B cell (primary cell): ENCODE measurements around the gene PDK3. TPM values are rescaled to one million over a fixed set of nuclear protein-coding genes. Genes with fewer than 3 reads are reported as not detected.
A peak's percentile ranks its signal among the peaks of the same experiment; 100 is the strongest.

Experiments used
- ATAC-seq: fragments of 200-7000 bp; cut with Tn5 transposase; one replicate; pipeline ENCODE4 v1.10.0; 2021; ENCODE audit warnings: low read depth, mild to moderate bottlenecking, moderate number of reproducible peaks, moderate library complexity
- CTCF ChIA-PET: fragments of 350-600 bp; sonication (Branson Sonifier 250); formaldehyde crosslinking; loops from one replicate; lab custom pipeline; 2021; ENCODE audit warnings: antibody characterized with exemption, inconsistent platforms; lab: Charles Lee
- POLR2A ChIA-PET: fragments of 350-600 bp; sonication (Branson Sonifier 250); formaldehyde crosslinking; loops from one replicate; lab custom pipeline; 2021; ENCODE audit warnings: antibody characterized with exemption; lab: Charles Lee
- DNase-seq: peaks from one replicate; pipeline ENCODE4 v3.0.0; 2013
- H2AFZ ChIP-seq: 2 replicates; pipeline ENCODE4 v1.6.1; 2012; ENCODE audit warnings: mild to moderate bottlenecking, low read depth, low read length; ENCODE audit not compliant: insufficient read depth, poor library complexity, severe bottlenecking
- H3K27ac ChIP-seq, 2 donors: 1 replicate in 1 of 2; 2 replicates in 1 of 2; pipeline ENCODE4 v1.5.1; 2012 to 2013; ENCODE audit warnings: low read length in 2 of 2, mild to moderate bottlenecking in 2 of 2, moderate library complexity in 1 of 2
- H3K27me3 ChIP-seq, 4 experiments: fragments of 200-600 bp in 1 of 4; sonication (generic) in 1 of 4; replicated peaks in 1 of 4; 1 replicate in 2 of 4; 2 replicates in 2 of 4; pipeline versions ENCODE4 v1.6.1 to v1.7.0; 2013 to 2016; ENCODE audit warnings: low read length in 3 of 4, mild to moderate bottlenecking in 2 of 4, mixed read lengths in 1 of 4, moderate library complexity in 1 of 4; ENCODE audit not compliant: insufficient read depth in 4 of 4, control insufficient read depth in 3 of 4; ENCODE audit errors: control extremely low read depth in 1 of 4
- H3K36me3 ChIP-seq, 2 experiments: replicated peaks in 1 of 2; 1 replicate in 1 of 2; 2 replicates in 1 of 2; pipeline versions ENCODE4 v1.6.1 to v1.7.1; 2013; ENCODE audit warnings: low read length in 1 of 2; ENCODE audit not compliant: insufficient read depth in 2 of 2, control insufficient read depth in 1 of 2; ENCODE audit errors: control extremely low read depth in 1 of 2, extremely low read depth in 1 of 2
- H3K4me1 ChIP-seq, 2 donors: fragments of 200-600 bp in 1 of 2; sonication (generic) in 1 of 2; 1 replicate in 1 of 2; 2 replicates in 1 of 2; pipeline versions ENCODE4 v1.5.1 to v1.6.1; 2013 to 2017; ENCODE audit warnings: low read length in 2 of 2; ENCODE audit not compliant: control insufficient read depth in 2 of 2, insufficient read depth in 2 of 2
- H3K4me2 ChIP-seq: replicated peaks from 2 replicates; pipeline ENCODE3; 2012; ENCODE audit warnings: mild to moderate bottlenecking, low read depth, low read length; ENCODE audit not compliant: poor library complexity, severe bottlenecking
- H3K4me3 ChIP-seq, 5 experiments: fragments of 200-600 bp in 1 of 5; sonication (generic) in 1 of 5; 1 replicate in 3 of 5; 2 replicates in 2 of 5; pipeline versions ENCODE4 v1.5.1 to v1.7.0; 2011 to 2016; ENCODE audit warnings: low read length in 4 of 5, mild to moderate bottlenecking in 4 of 5, low read depth in 2 of 5, control low read depth in 1 of 5, moderate library complexity in 1 of 5; ENCODE audit not compliant: insufficient read depth in 1 of 5; ENCODE audit errors: control extremely low read depth in 1 of 5, extremely low read depth in 1 of 5
- H3K79me2 ChIP-seq: fragments of 200-600 bp; sonication (generic); one replicate; pipeline ENCODE4 v1.6.0; 2016; ENCODE audit warnings: low read length; ENCODE audit not compliant: control insufficient read depth, insufficient read depth
- H3K9ac ChIP-seq: fragments of 200-600 bp; sonication (generic); 2 replicates; pipeline ENCODE4 v1.6.1; 2017; ENCODE audit warnings: mild to moderate bottlenecking, low read length, moderate library complexity
- H3K9me3 ChIP-seq, 3 donors: one replicate each; pipeline versions ENCODE4 v1.6.1 to v1.7.1; 2013; ENCODE audit warnings: low read length in 2 of 3; ENCODE audit not compliant: control insufficient read depth in 2 of 3, insufficient read depth in 1 of 3; ENCODE audit errors: control extremely low read depth in 1 of 3
- H4K20me1 ChIP-seq: 2 replicates; pipeline ENCODE4 v1.6.0; 2012; ENCODE audit warnings: mild to moderate bottlenecking, low read length; ENCODE audit not compliant: insufficient read depth, control insufficient read depth, poor library complexity, severe bottlenecking
- H3K27ac Mint-ChIP-seq: one replicate; pipeline ENCODE4 v1.8.0; 2021; ENCODE audit warnings: mixed read lengths
- H3K27me3 Mint-ChIP-seq: one replicate; pipeline ENCODE4 v1.8.0; 2021; ENCODE audit warnings: mixed read lengths
- H3K4me1 Mint-ChIP-seq: one replicate; pipeline ENCODE4 v1.8.0; 2021; ENCODE audit warnings: mixed read lengths
- H3K4me3 Mint-ChIP-seq: one replicate; pipeline ENCODE4 v1.8.0; 2021; ENCODE audit warnings: mixed read lengths
- H3K9me3 Mint-ChIP-seq: one replicate; pipeline ENCODE4 v1.8.0; 2022; ENCODE audit warnings: mixed read lengths; ENCODE audit not compliant: insufficient read depth
- CTCF ChIP-seq: fragments of 200-600 bp; IDR thresholded peaks from one replicate; pipeline ENCODE4 v1.8.0; 2022; ENCODE audit warnings: antibody characterized with exemption, mild to moderate bottlenecking
- EZH2 ChIP-seq: IDR thresholded peaks from 2 replicates; pipeline ENCODE4 v1.6.1; 2012; ENCODE audit warnings: borderline replicate concordance, low read depth, mild to moderate bottlenecking, moderate library complexity, low read length; ENCODE audit not compliant: insufficient read depth, poor library complexity, severe bottlenecking
- WGBS: methylation state at CpG from one replicate; pipeline ENCODE4 v1.1.5; 2013; ENCODE audit warnings: missing lambda C conversion rate; ENCODE audit not compliant: insufficient coverage; 5-methylcytosine and 5-hydroxymethylcytosine counted together
- intact Hi-C: fragments of 100-400 bp; cut with micrococcal nuclease; formaldehyde crosslinking; loops from one replicate; pipeline ENCODE4 v1.10.0; 2022
- polyA plus RNA-seq: library from polyadenylated mRNA; depleted of rRNA; stranded (reverse); fragments of >200 nt; gene quantifications from 2 replicates; pipeline ENCODE4 v1.2.3, GENCODE V29; 2012
- total RNA-seq, 2 donors: library from RNA; stranded (reverse); fragments of 120-200 nt in 1 of 2; gene quantifications; 1 replicate in 1 of 2; 2 replicates in 1 of 2; pipeline versions ENCODE4 v1.2.3 to v1.2.4, GENCODE V29; 2013 to 2022

Gene PDK3
- total and polyA plus RNA-seq, 2 donors (not counting 1 experiment from before 2014, with no cell fraction given), result 5.5 to 18.3 TPM

- Histone ChIP-seq H3K27ac (no peak overlapping the region), H3K36me3 (peaks cover 0 to 3% of the 10 kb centered on the region in 2 experiments), H3K27me3 (no peaks in the 10 kb centered on the region), H3K79me2 (peaks cover 27% of the 10 kb centered on the region), H3K9me3 (no peaks in the 10 kb centered on the region), H3K9ac (no peak overlapping the region), H3K4me3 (no peak overlapping the region), H3K4me2 (no peak overlapping the region), H2AFZ (no peak overlapping the region), H3K4me1 (peaks cover 0 to 4% of the 10 kb centered on the region in 2 donors), H4K20me1 (no peaks in the 10 kb centered on the region)
- H3K4me3 Mint-ChIP-seq, result no peak overlapping the region
- H3K27me3 Mint-ChIP-seq, result no peaks in the 10 kb centered on the region
- no peak overlapping the region for H3K27ac Mint-ChIP-seq
- WGBS, result no CpG with 5 or more reads among the region's 4 CpGs
- DNase-seq, result no peak
- H3K4me1 Mint-ChIP-seq, result peaks cover 19% of the 10 kb centered on the region
- CTCF ChIA-PET, result no interaction called here
- H3K9me3 Mint-ChIP-seq, result no peaks in the 10 kb centered on the region
- POLR2A ChIA-PET, result no interaction called here
- TF ChIP-seq EZH2, result no peak
- TF ChIP-seq CTCF, result no peak
- intact Hi-C loops, result no loop called here
- ATAC-seq, result no peak
Measured at GRCh38 chrX:24491741-24492140, 26.7 kb downstream of the PDK3 start.

GRCh38 chrX:24493740-24494581 lies 28.9 kb downstream of the PDK3 start:
- H3K36me3 ChIP-seq, result peaks cover 0 to 3% of the 10 kb centered on the region in 2 experiments
- H3K27ac Mint-ChIP-seq, result peak overlapping the region; percentile 6
- peaks cover 26% of the 10 kb centered on the region for H3K4me1 Mint-ChIP-seq
- H3K27me3 Mint-ChIP-seq, result no peaks in the 10 kb centered on the region
- WGBS, result no CpG with 5 or more reads among the region's 6 CpGs
- CTCF ChIA-PET, result interaction anchor here (1.0 to 3.4 kb wide), 3 partner anchors 89 to 123 kb away, joined by 3 to 23 read pairs (median 8); no protein-coding TSS in a partner anchor
- no peak overlapping the region for H2AFZ ChIP-seq
- H3K4me3 Mint-ChIP-seq, result no peak overlapping the region
- ATAC-seq, result no peak
- no peaks in the 10 kb centered on the region for H3K9me3 Mint-ChIP-seq
- POLR2A ChIA-PET, result interaction anchor here (0.5 kb wide), 1 partner anchor 29 kb away, joined by 4 read pairs; no protein-coding TSS in a partner anchor
- TF ChIP-seq CTCF (no peak), EZH2 (no peak)
- peaks cover 8% of the 10 kb centered on the region for H3K79me2 ChIP-seq
- H3K9me3 ChIP-seq, result no peaks in the 10 kb centered on the region
- peak overlapping the region in 1 of 2 donors; percentile 6 for H3K27ac ChIP-seq
- H3K4me1 ChIP-seq, result peaks cover 6 to 7% of the 10 kb centered on the region in 2 donors
- DNase-seq, result no peak
- no peaks in the 10 kb centered on the region for H4K20me1 ChIP-seq
- no peak overlapping the region for H3K4me3 ChIP-seq
- H3K9ac ChIP-seq, result no peak overlapping the region
- intact Hi-C loops, result no loop called here
- no peak overlapping the region for H3K4me2 ChIP-seq
- no peaks in the 10 kb centered on the region for H3K27me3 ChIP-seq
